NCI-H1105 treated with DMSO at 0.1 percent for 48 hours (cell line): ENCODE data around the gene USP48.
"Not testable (repeated sequence)": the region's sequence is repeated elsewhere in the genome, so short reads cannot be mapped to it uniquely, and the experiment has no call there.

Experiments used
- DNase-seq: peaks from one replicate; lab custom pipeline; 2025; lab: John Stamatoyannopoulos, UW

USP48 gene

GRCh38 chr1:21814981-21815582 is 32.1 kb upstream of the USP48 start:
- no peak for DNase-seq

- DNase-seq, result no peak
Measured at GRCh38 chr1:21814241-21814918, 31.4 kb upstream of the USP48 start.

- DNase-seq, result no peak
Measured at GRCh38 chr1:21813542-21813941, 30.6 kb upstream of the USP48 start.

- DNase-seq, result no peak
Measured at GRCh38 chr1:21811875-21812305, 28.9 kb upstream of the USP48 start, which contains the start of gene LDLRAD2. Gene LDLRAD2, plus strand, starts transcription at chr1:21812265. Its CDS starts 187 bp downstream, at chr1:21812452.

GRCh38 chr1:21804536-21804935 is 21.6 kb upstream of the USP48 start:
- no peak for DNase-seq

- DNase-seq, result no peak
Measured at GRCh38 chr1:21801100-21801499, 18.2 kb upstream of the USP48 start.

GRCh38 chr1:21799730-21800129 is 16.8 kb upstream of the USP48 start:
- no peak for DNase-seq

GRCh38 chr1:21795075-21795474 is 12.1 kb upstream of the USP48 start:
- no peak for DNase-seq

- DNase-seq, result no peak
Measured at GRCh38 chr1:21794656-21795055, 11.7 kb upstream of the USP48 start.

- no peak for DNase-seq
Measured at GRCh38 chr1:21793104-21793503, 10.2 kb upstream of the USP48 start.

GRCh38 chr1:21786640-21787039 is 3.7 kb upstream of the USP48 start:
- no peak for DNase-seq

- not testable (repeated sequence) for DNase-seq
Measured at GRCh38 chr1:21785764-21786163, 2.8 kb upstream of the USP48 start.

- DNase-seq, result no peak
Measured at GRCh38 chr1:21783679-21784603, 992 bp upstream of the USP48 start.

- DNase-seq, result peak; percentile 64
Measured at GRCh38 chr1:21782349-21782867, 541 bp downstream of the USP48 start.

GRCh38 chr1:21781815-21782348 is 1.1 kb downstream of the USP48 start:
- no peak for DNase-seq

- DNase-seq, result no peak
Measured at GRCh38 chr1:21779613-21780521, 3.1 kb downstream of the USP48 start.

GRCh38 chr1:21778405-21778727 is 4.6 kb downstream of the USP48 start:
- no peak for DNase-seq

GRCh38 chr1:21776925-21777324 is 6.0 kb downstream of the USP48 start:
- DNase-seq, result not testable (repeated sequence)

GRCh38 chr1:21775985-21776562 is 6.9 kb downstream of the USP48 start:
- DNase-seq, result no peak

- no peak for DNase-seq
Measured at GRCh38 chr1:21775550-21775914, 7.4 kb downstream of the USP48 start.
